Astrocyte of the hippocampus (primary cell): Measurements from ENCODE around the gene NEMP2.

ENCODE experiments used
- DNase-seq: peaks from one replicate; pipeline ENCODE4 v3.0.0; 2011; ENCODE audit warnings: low read depth, low spot score

The NEMP2 gene

GRCh38 chr2:190457256-190457655, 77.3 kb downstream of the NEMP2 start:
- DNase-seq: no peak

- no peak for DNase-seq
Measured at GRCh38 chr2:190456833-190457232, 77.7 kb downstream of the NEMP2 start.

- DNase-seq: no peak
Measured at GRCh38 chr2:190455358-190456095, 79.0 kb downstream of the NEMP2 start.

- no peak for DNase-seq
Measured at GRCh38 chr2:190454795-190455194, 79.7 kb downstream of the NEMP2 start.
